HCT116 (cell line): ENCODE data around the gene CCSER1. TPM values are rescaled to one million over a fixed set of nuclear protein-coding genes. Genes with fewer than 3 reads are reported as not detected.

Experiments
- ATAC-seq: fragments of 200-7000 bp; cut with Tn5 transposase; 2 replicates; pipeline ENCODE4 v1.9.1; 2020; ENCODE audit warnings: mild to moderate bottlenecking, moderate library complexity
- BruUV-seq: library from RNA; stranded (reverse); fragments of 400-500 nt; replicated peaks from 2 replicates; lab custom pipeline; 2021; lab: Mats Ljungman, UMichigan
- CTCF ChIA-PET: fragments of 300-600 bp; sonication (Branson Sonifier 250); formaldehyde crosslinking; loops from one replicate; lab custom pipeline; 2021; ENCODE audit warnings: antibody characterized with exemption; lab: Charles Lee
- POLR2A ChIA-PET: fragments of 300-600, 350-600 bp; sonication (Branson Sonifier 250); formaldehyde crosslinking; loops from one replicate; lab custom pipeline; 2021; ENCODE audit warnings: antibody characterized with exemption; lab: Charles Lee
- RAD21 ChIA-PET, 2 experiments: fragments of 300-600 bp; sonication (Branson Sonifier 250); formaldehyde crosslinking; loops; one replicate each; lab custom pipeline; 2023; ENCODE audit warnings: low total read pairs in 2 of 2; ENCODE audit not compliant: uncharacterized antibody in 2 of 2, unreplicated experiment in 2 of 2, low non-redundant PET in 1 of 2; lab: Charles Lee
- DNase-seq: peaks from one replicate; pipeline ENCODE4 v3.0.0-alpha.2; 2010; ENCODE audit warnings: low read depth, low spot score
- H2AFZ ChIP-seq: fragments of 200-600 bp; shearing (Covaris generic), sonication (generic); 2 replicates; pipeline ENCODE4 v1.6.1; 2017; ENCODE audit warnings: low read depth, mixed run types, mixed read lengths, antibody characterized with exemption, low read length; ENCODE audit not compliant: poor library complexity, severe bottlenecking
- H3K27ac ChIP-seq: 2 replicates; pipeline ENCODE4 v1.5.1; 2012; ENCODE audit warnings: low read depth, low read length
- H3K27me3 ChIP-seq: fragments of 200-600 bp; sonication (generic); 2 replicates; pipeline ENCODE4 v1.6.1; 2016; ENCODE audit warnings: mixed run types, low read length, mixed read lengths; ENCODE audit not compliant: insufficient read depth
- H3K36me3 ChIP-seq, 2 experiments: fragments of 200-500 bp in 1 of 2; fragments of 200-600 bp in 1 of 2; sonication (Bioruptor generic) in 1 of 2; sonication (generic) in 1 of 2; 2 replicates each; pipeline versions ENCODE4 v1.5.1 to v1.6.1; 2014 to 2016; ENCODE audit warnings: low read length in 2 of 2, inconsistent platforms in 1 of 2, mixed read lengths in 1 of 2, mixed run types in 1 of 2; ENCODE audit not compliant: insufficient read depth in 2 of 2, control insufficient read depth in 1 of 2
- H3K4me1 ChIP-seq, 2 experiments: fragments of 200-600 bp in 1 of 2; sonication (generic) in 1 of 2; 2 replicates each; pipeline versions ENCODE4 v1.5.1 to v1.6.1; 2012 to 2017; ENCODE audit warnings: low read length in 2 of 2, inconsistent platforms in 1 of 2, mild to moderate bottlenecking in 1 of 2, mixed read lengths in 1 of 2, mixed run types in 1 of 2, moderate library complexity in 1 of 2; ENCODE audit not compliant: insufficient read depth in 2 of 2, control insufficient read depth in 1 of 2
- H3K4me2 ChIP-seq: fragments of 200-600 bp; sonication (generic); 2 replicates; pipeline ENCODE4 v1.6.1; 2017; ENCODE audit warnings: mixed run types, low read length, mixed read lengths
- H3K4me3 ChIP-seq, 2 experiments: fragments of 200-600 bp in 1 of 2; sonication (generic) in 1 of 2; replicated peaks in 1 of 2; 2 replicates each; pipeline ENCODE4 v1.5.1; 2011 to 2016; ENCODE audit warnings: low read length in 2 of 2, control low read depth in 1 of 2, low read depth in 1 of 2, mild to moderate bottlenecking in 1 of 2, mixed read lengths in 1 of 2, mixed run types in 1 of 2
- H3K79me2 ChIP-seq: fragments of 200-600 bp; sonication (generic); 2 replicates; pipeline ENCODE4 v1.6.1; 2017; ENCODE audit warnings: mild to moderate bottlenecking, mixed run types, low read length, moderate library complexity, mixed read lengths; ENCODE audit not compliant: insufficient read depth
- H3K9ac ChIP-seq: fragments of 200-600 bp; sonication (generic); 2 replicates; pipeline ENCODE4 v1.6.1; 2016; ENCODE audit warnings: low read length, mixed read lengths
- H3K9me2 ChIP-seq: fragments of 200-600 bp; sonication (generic), shearing (Covaris generic); 2 replicates; pipeline ENCODE4 v1.6.1; 2017; ENCODE audit warnings: mixed run types, mild to moderate bottlenecking, moderate library complexity; ENCODE audit not compliant: insufficient read depth
- H3K9me3 ChIP-seq, 2 experiments: fragments of 200-500 bp in 1 of 2; fragments of 200-600 bp in 1 of 2; sonication (Bioruptor generic) in 1 of 2; sonication (generic) in 1 of 2; 2 replicates each; pipeline ENCODE4 v1.6.1; 2014 to 2017; ENCODE audit warnings: low read length in 2 of 2, mixed read lengths in 2 of 2, inconsistent platforms in 1 of 2, low read depth in 1 of 2, mild to moderate bottlenecking in 1 of 2, mixed run types in 1 of 2, moderate library complexity in 1 of 2; ENCODE audit not compliant: control insufficient read depth in 1 of 2, insufficient read depth in 1 of 2
- H4K20me1 ChIP-seq: fragments of 200-600 bp; sonication (generic), shearing (Covaris generic); 2 replicates; pipeline ENCODE4 v1.6.1; 2017; ENCODE audit warnings: mixed run types, mild to moderate bottlenecking, moderate library complexity; ENCODE audit not compliant: insufficient read depth
- CTCF ChIP-seq, 3 experiments: fragments of 200-600 bp in 1 of 3; sonication (generic) in 1 of 3; IDR thresholded peaks in 2 of 3; conservative IDR thresholded peaks in 1 of 3; 2 replicates each; pipeline ENCODE4 v1.5.1; 2012 to 2017; ENCODE audit warnings: low read depth in 2 of 3, low read length in 2 of 3, antibody characterized with exemption in 1 of 3, borderline replicate concordance in 1 of 3, control low read depth in 1 of 3, mild to moderate bottlenecking in 1 of 3, mixed read lengths in 1 of 3, mixed run types in 1 of 3, moderate library complexity in 1 of 3; ENCODE audit not compliant: insufficient read depth in 1 of 3
- EGR1 ChIP-seq: IDR thresholded peaks from 2 replicates; pipeline ENCODE4 v1.6.1; 2012; ENCODE audit warnings: low read depth
- ELF1 ChIP-seq: IDR thresholded peaks from 2 replicates; pipeline ENCODE4 v1.6.1; 2012; ENCODE audit warnings: low read depth, borderline replicate concordance
- EZH2 ChIP-seq: fragments of 200-600 bp; sonication (generic); IDR thresholded peaks from 2 replicates; pipeline ENCODE4 v1.6.1; 2017; ENCODE audit warnings: antibody characterized with exemption, mixed run types
- EZH2phosphoT487 ChIP-seq: fragments of 200-600 bp; IDR thresholded peaks from 2 replicates; pipeline ENCODE4 v1.6.1; 2018; ENCODE audit warnings: antibody characterized with exemption, borderline replicate concordance
- FOSL1 ChIP-seq: IDR thresholded peaks from 2 replicates; pipeline ENCODE4 v1.6.1; 2012; ENCODE audit warnings: low read depth
- MAX ChIP-seq: IDR thresholded peaks from 2 replicates; pipeline ENCODE4 v1.6.1; 2012
- POLR2A ChIP-seq: IDR thresholded peaks from 2 replicates; pipeline ENCODE4 v1.7.0; 2011; ENCODE audit warnings: borderline replicate concordance; ENCODE audit not compliant: insufficient read depth, insufficient read length; ENCODE audit errors: extremely low read depth
- RAD21 ChIP-seq: IDR thresholded peaks from 2 replicates; pipeline ENCODE4 v1.6.1; 2012; ENCODE audit warnings: low read depth, mild to moderate bottlenecking
- SRF ChIP-seq: IDR thresholded peaks from 2 replicates; pipeline ENCODE4 v1.6.1; 2012; ENCODE audit warnings: low read depth
- TCF7L2 ChIP-seq: IDR thresholded peaks from 2 replicates; pipeline ENCODE4 v1.7.0; 2011; ENCODE audit warnings: borderline replicate concordance, inconsistent platforms; ENCODE audit not compliant: insufficient read depth, insufficient read length; ENCODE audit errors: extremely low read depth
- YY1 ChIP-seq: IDR thresholded peaks from 2 replicates; pipeline ENCODE4 v1.6.1; 2011; ENCODE audit warnings: low read length, low read depth, moderate library complexity, mild to moderate bottlenecking; ENCODE audit not compliant: insufficient replicate concordance; ENCODE audit errors: extremely low read depth
- ZFX ChIP-seq: fragments of 450-650 bp; IDR thresholded peaks from 2 replicates; pipeline ENCODE4 v1.6.1; 2017
- intact Hi-C: fragments of 100-400 bp; cut with micrococcal nuclease; formaldehyde crosslinking; loops from 2 replicates; pipeline ENCODE4 v1.10.0; 2022
- total RNA-seq: library from RNA; stranded (reverse); gene quantifications from one replicate; pipeline ENCODE4 v1.2.1, GENCODE V29; 2021; ENCODE audit not compliant: unreplicated experiment

CCSER1 gene
- total RNA-seq, 1 experiment from 2014 or later, result 6.7 TPM

GRCh38 chr4:91298156-91298700, 1171.0 kb downstream of the CCSER1 start:
- H3K27me3 ChIP-seq, result no peaks in the 10 kb centered on the region
- no TSS peak for BruUV-seq
- POLR2A ChIA-PET, result no interaction called here

More at GRCh38 chr4:91298156-91298700, 1171.0 kb downstream of the CCSER1 start:
- ATAC-seq (no peak), DNase-seq (no peak)
- no peak for TF ChIP-seq SRF
- no peak for TF ChIP-seq POLR2A
- TF ChIP-seq CTCF (IDR thresholded peaks at IDR 0.05 in 2 of 3, conservative IDR thresholded peaks at IDR 0.05 in 1 of 3; ENCODE audit: borderline replicate concordance in 1 of 3, insufficient read depth in 1 of 3, low read depth in 2 of 3, low read length in 2 of 3), result no peak
- TF ChIP-seq RAD21, result no peak
- TF ChIP-seq EZH2phosphoT487, result no peak
- no peak for TF ChIP-seq FOSL1
- TF ChIP-seq TCF7L2, result no peak
- no peak for TF ChIP-seq YY1
- no peak for TF ChIP-seq EGR1
- no peak for TF ChIP-seq ELF1
- TF ChIP-seq MAX, result no peak
- no peak for TF ChIP-seq ZFX
- TF ChIP-seq EZH2, result no peak
- Histone ChIP-seq H4K20me1 (no peaks in the 10 kb centered on the region), H3K36me3 (no peaks in the 10 kb centered on the region), H3K27ac (no peak overlapping the region), H3K9me2 (no peaks in the 10 kb centered on the region), H3K4me2 (no peak overlapping the region), H3K79me2 (no peaks in the 10 kb centered on the region), H3K9me3 (no peaks in the 10 kb centered on the region), H3K4me1 (no peaks in the 10 kb centered on the region), H3K9ac (no peak overlapping the region), H2AFZ (no peak overlapping the region), H3K4me3 (no peak overlapping the region)
- RAD21 ChIA-PET, result no interaction called here
- intact Hi-C loops, result no loop called here
- CTCF ChIA-PET, result no interaction called here
